Liver (tissue), 9 donors: ENCODE data around the gene HIVEP3. TPM values are rescaled to one million over a fixed set of nuclear protein-coding genes. Genes with fewer than 3 reads are reported as not detected.
A peak's percentile ranks its signal among the peaks of the same experiment; 100 is the strongest.

Experiments
- DNase-seq: peaks from one replicate; pipeline ENCODE4 v3.0.0-alpha.2; 2017; ENCODE audit warnings: low spot score
- H3K27ac ChIP-seq, 2 donors: one replicate each; pipeline ENCODE4 v1.7.0; 2013; ENCODE audit warnings: inconsistent platforms in 2 of 2, low read length in 2 of 2, control low read depth in 1 of 2, low read depth in 1 of 2, mild to moderate bottlenecking in 1 of 2
- H3K27me3 ChIP-seq, 4 donors: one replicate each; pipeline versions ENCODE4 v1.6.1 to v1.7.0; 2013; ENCODE audit warnings: low read length in 3 of 4, inconsistent platforms in 1 of 4, mild to moderate bottlenecking in 1 of 4, moderate library complexity in 1 of 4; ENCODE audit not compliant: control insufficient read depth in 4 of 4, insufficient read depth in 4 of 4
- H3K36me3 ChIP-seq, 4 donors: one replicate each; pipeline versions ENCODE4 v1.6.1 to v1.7.0; 2013; ENCODE audit warnings: low read length in 3 of 4, mild to moderate bottlenecking in 3 of 4, low read depth in 1 of 4, moderate library complexity in 1 of 4; ENCODE audit not compliant: control insufficient read depth in 4 of 4, insufficient read depth in 3 of 4
- H3K4me1 ChIP-seq, 4 donors: one replicate each; pipeline versions ENCODE4 v1.6.1 to v1.7.0; 2013; ENCODE audit warnings: low read length in 3 of 4, mild to moderate bottlenecking in 3 of 4, moderate library complexity in 1 of 4; ENCODE audit not compliant: control insufficient read depth in 4 of 4, insufficient read depth in 4 of 4
- H3K4me3 ChIP-seq, 3 donors: one replicate each; pipeline versions ENCODE4 v1.6.1 to v1.7.0; 2013; ENCODE audit warnings: low read length in 3 of 3, control low read depth in 1 of 3, low read depth in 1 of 3, mild to moderate bottlenecking in 1 of 3
- H3K9ac ChIP-seq, 2 donors: one replicate each; pipeline ENCODE4 v1.7.0; 2013; ENCODE audit warnings: low read length in 2 of 2, mild to moderate bottlenecking in 2 of 2, moderate library complexity in 2 of 2, control low read depth in 1 of 2, low read depth in 1 of 2
- H3K9me3 ChIP-seq, 4 donors: one replicate each; pipeline versions ENCODE4 v1.6.1 to v1.7.0; 2013; ENCODE audit warnings: low read length in 3 of 4; ENCODE audit not compliant: control insufficient read depth in 4 of 4
- EGR1 ChIP-seq, 2 donors: IDR thresholded peaks; 2 replicates each; pipeline ENCODE4 v1.6.1; 2016 to 2018; ENCODE audit warnings: antibody characterized with exemption in 2 of 2, low read depth in 2 of 2
- FOXA1 ChIP-seq: IDR thresholded peaks from 2 replicates; pipeline ENCODE4 v1.6.1; 2016; ENCODE audit warnings: antibody characterized with exemption
- FOXA2 ChIP-seq: IDR thresholded peaks from 2 replicates; pipeline ENCODE4 v1.6.1; 2016; ENCODE audit warnings: antibody characterized with exemption
- GABPA ChIP-seq, 2 donors: IDR thresholded peaks in 1 of 2; conservative IDR thresholded peaks in 1 of 2; 2 replicates each; pipeline ENCODE4 v1.6.1; 2016; ENCODE audit warnings: antibody characterized with exemption in 2 of 2, mild to moderate bottlenecking in 1 of 2, moderate library complexity in 1 of 2
- HNF4A ChIP-seq, 2 donors: conservative IDR thresholded peaks; 2 replicates each; pipeline ENCODE4 v1.6.1; 2016; ENCODE audit warnings: antibody characterized with exemption in 2 of 2, mild to moderate bottlenecking in 2 of 2
- HNF4G ChIP-seq: IDR thresholded peaks from 2 replicates; pipeline ENCODE4 v1.6.1; 2016; ENCODE audit warnings: antibody characterized with exemption
- JUND ChIP-seq, 2 donors: IDR thresholded peaks; 2 replicates each; pipeline ENCODE4 v1.6.1; 2016; ENCODE audit warnings: antibody characterized with exemption in 2 of 2
- NR2F2 ChIP-seq: IDR thresholded peaks from 2 replicates; pipeline ENCODE4 v1.6.1; 2016; ENCODE audit warnings: antibody characterized with exemption
- RAD21 ChIP-seq, 2 donors: IDR thresholded peaks; 2 replicates each; pipeline ENCODE4 v1.6.1; 2016; ENCODE audit warnings: antibody characterized with exemption in 2 of 2, mild to moderate bottlenecking in 2 of 2
- RXRA ChIP-seq, 2 donors: IDR thresholded peaks; 2 replicates each; pipeline ENCODE4 v1.6.1; 2017 to 2018; ENCODE audit warnings: antibody characterized with exemption in 2 of 2, mild to moderate bottlenecking in 1 of 2
- SP1 ChIP-seq: IDR thresholded peaks from 2 replicates; pipeline ENCODE4 v1.6.1; 2018; ENCODE audit warnings: antibody characterized with exemption, mild to moderate bottlenecking
- TAF1 ChIP-seq: conservative IDR thresholded peaks from 2 replicates; pipeline ENCODE4 v1.6.1; 2016; ENCODE audit warnings: antibody characterized with exemption, mild to moderate bottlenecking
- YY1 ChIP-seq: IDR thresholded peaks from 2 replicates; pipeline ENCODE4 v1.6.1; 2016; ENCODE audit warnings: antibody characterized with exemption, mild to moderate bottlenecking
- WGBS: extraction: QIAGEN DNeasy Blood & Tissue Kit; methylation state at CpG from one replicate; pipeline ENCODE4 v1.1.7; 2013; 5-methylcytosine and 5-hydroxymethylcytosine counted together
- polyA plus RNA-seq, 2 donors: library from polyadenylated mRNA; stranded (reverse) in 1 of 2; unstranded in 1 of 2; fragments of 200-250 nt in 1 of 2; fragments of >200 nt in 1 of 2; fragmentation: Nextera tagmentation in 1 of 2; extraction: Ambion mirVana in 1 of 2; gene quantifications; one replicate each; pipeline versions ENCODE4 v1.2.1 to v1.2.3, GENCODE V29; 2013 to 2015
- total RNA-seq, 2 donors: library from RNA; depleted of rRNA; stranded (reverse); fragments of >200 nt; gene quantifications; one replicate each; pipeline ENCODE4 v1.2.3, GENCODE V29; 2014
- TF ChIP-seq, protein P1 (sequence below): IDR thresholded peaks from 2 replicates; pipeline ENCODE4 v1.6.1; 2016; ENCODE audit warnings: antibody characterized with exemption
- TF ChIP-seq, protein P2 (sequence below): IDR thresholded peaks from 2 replicates; pipeline ENCODE4 v1.6.1; 2016; ENCODE audit warnings: antibody characterized with exemption, mild to moderate bottlenecking
- TF ChIP-seq, protein P3 (sequence below): IDR thresholded peaks from 2 replicates; pipeline ENCODE4 v1.6.1; 2016; ENCODE audit warnings: antibody characterized with exemption
- TF ChIP-seq, protein P4 (sequence below): fragments of 150-350 bp; IDR thresholded peaks from 2 replicates; pipeline ENCODE4 v1.5.1; 2017; ENCODE audit warnings: improper control_type of control experiment, low read depth, low read length; ENCODE audit not compliant: missing input control
- TF ChIP-seq, protein P5 (sequence below): IDR thresholded peaks from 2 replicates; pipeline ENCODE4 v1.6.1; 2016; ENCODE audit warnings: antibody characterized with exemption
- donor health status: healthy.
- donor health status: healthy.
- donor health status: healthy.
- donor health status: healthy.
- donor health status: healthy.

The HIVEP3 gene
- total and polyA plus RNA-seq, 4 donors: 0.93 to 1.6 (median 1.4) TPM

DNA sequence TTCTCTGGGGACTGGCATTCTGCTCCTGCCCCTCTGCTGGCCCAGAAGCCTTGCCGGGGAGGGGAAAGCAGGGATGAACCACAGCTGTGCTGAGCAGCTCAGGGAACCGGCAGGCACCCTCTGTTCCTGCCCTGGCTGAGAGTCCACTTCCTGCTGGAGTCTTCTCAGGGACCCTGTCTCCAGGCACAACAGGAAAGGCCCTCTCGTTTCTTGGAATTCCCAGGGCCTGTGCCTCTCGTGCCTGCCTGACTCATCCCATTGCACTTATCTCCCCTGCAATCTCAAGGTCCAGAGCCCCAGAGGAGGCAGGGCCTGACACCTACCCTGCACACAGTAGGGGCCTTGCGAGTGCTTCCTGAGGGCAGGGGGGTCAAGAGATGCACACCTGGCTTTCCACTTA is 433.1 kb downstream of the HIVEP3 start:
- Histone ChIP-seq H3K4me1 (peaks cover 0 to 24% (median 16%) of the 10 kb centered on the region in 4 donors), H3K4me3 (no peak overlapping the region), H3K27ac (no peak overlapping the region), H3K9me3 (no peaks in the 10 kb centered on the region), H3K36me3 (no peaks in the 10 kb centered on the region), H3K27me3 (no peaks in the 10 kb centered on the region), H3K9ac (no peak overlapping the region)
- no peak for DNase-seq
- 64% methylated on average over 5 of the region's 5 CpGs for WGBS
- TF ChIP-seq, protein P1, sequence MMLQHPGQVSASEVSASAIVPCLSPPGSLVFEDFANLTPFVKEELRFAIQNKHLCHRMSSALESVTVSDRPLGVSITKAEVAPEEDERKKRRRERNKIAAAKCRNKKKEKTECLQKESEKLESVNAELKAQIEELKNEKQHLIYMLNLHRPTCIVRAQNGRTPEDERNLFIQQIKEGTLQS: no peak
- TF ChIP-seq, protein P2, sequence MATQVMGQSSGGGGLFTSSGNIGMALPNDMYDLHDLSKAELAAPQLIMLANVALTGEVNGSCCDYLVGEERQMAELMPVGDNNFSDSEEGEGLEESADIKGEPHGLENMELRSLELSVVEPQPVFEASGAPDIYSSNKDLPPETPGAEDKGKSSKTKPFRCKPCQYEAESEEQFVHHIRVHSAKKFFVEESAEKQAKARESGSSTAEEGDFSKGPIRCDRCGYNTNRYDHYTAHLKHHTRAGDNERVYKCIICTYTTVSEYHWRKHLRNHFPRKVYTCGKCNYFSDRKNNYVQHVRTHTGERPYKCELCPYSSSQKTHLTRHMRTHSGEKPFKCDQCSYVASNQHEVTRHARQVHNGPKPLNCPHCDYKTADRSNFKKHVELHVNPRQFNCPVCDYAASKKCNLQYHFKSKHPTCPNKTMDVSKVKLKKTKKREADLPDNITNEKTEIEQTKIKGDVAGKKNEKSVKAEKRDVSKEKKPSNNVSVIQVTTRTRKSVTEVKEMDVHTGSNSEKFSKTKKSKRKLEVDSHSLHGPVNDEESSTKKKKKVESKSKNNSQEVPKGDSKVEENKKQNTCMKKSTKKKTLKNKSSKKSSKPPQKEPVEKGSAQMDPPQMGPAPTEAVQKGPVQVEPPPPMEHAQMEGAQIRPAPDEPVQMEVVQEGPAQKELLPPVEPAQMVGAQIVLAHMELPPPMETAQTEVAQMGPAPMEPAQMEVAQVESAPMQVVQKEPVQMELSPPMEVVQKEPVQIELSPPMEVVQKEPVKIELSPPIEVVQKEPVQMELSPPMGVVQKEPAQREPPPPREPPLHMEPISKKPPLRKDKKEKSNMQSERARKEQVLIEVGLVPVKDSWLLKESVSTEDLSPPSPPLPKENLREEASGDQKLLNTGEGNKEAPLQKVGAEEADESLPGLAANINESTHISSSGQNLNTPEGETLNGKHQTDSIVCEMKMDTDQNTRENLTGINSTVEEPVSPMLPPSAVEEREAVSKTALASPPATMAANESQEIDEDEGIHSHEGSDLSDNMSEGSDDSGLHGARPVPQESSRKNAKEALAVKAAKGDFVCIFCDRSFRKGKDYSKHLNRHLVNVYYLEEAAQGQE: no peak
- TF ChIP-seq RAD21 (IDR thresholded peaks at IDR 0.05) (no peak), TAF1 (no peak), HNF4G (no peak), JUND (IDR thresholded peaks at IDR 0.05) (no peak), SP1 (no peak), FOXA1 (no peak), YY1 (no peak), HNF4A (conservative IDR thresholded peaks at IDR 0.05) (no peak), EGR1 (IDR thresholded peaks at IDR 0.05; ENCODE audit: low read depth in 2 of 2) (no peak), GABPA (IDR thresholded peaks at IDR 0.05 in 1 of 2, conservative IDR thresholded peaks at IDR 0.05 in 1 of 2) (no peak), FOXA2 (no peak), NR2F2 (no peak), RXRA (IDR thresholded peaks at IDR 0.05) (no peak)
- TF ChIP-seq, protein P3, sequence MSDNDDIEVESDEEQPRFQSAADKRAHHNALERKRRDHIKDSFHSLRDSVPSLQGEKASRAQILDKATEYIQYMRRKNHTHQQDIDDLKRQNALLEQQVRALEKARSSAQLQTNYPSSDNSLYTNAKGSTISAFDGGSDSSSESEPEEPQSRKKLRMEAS: no peak
- TF ChIP-seq, protein P4, sequence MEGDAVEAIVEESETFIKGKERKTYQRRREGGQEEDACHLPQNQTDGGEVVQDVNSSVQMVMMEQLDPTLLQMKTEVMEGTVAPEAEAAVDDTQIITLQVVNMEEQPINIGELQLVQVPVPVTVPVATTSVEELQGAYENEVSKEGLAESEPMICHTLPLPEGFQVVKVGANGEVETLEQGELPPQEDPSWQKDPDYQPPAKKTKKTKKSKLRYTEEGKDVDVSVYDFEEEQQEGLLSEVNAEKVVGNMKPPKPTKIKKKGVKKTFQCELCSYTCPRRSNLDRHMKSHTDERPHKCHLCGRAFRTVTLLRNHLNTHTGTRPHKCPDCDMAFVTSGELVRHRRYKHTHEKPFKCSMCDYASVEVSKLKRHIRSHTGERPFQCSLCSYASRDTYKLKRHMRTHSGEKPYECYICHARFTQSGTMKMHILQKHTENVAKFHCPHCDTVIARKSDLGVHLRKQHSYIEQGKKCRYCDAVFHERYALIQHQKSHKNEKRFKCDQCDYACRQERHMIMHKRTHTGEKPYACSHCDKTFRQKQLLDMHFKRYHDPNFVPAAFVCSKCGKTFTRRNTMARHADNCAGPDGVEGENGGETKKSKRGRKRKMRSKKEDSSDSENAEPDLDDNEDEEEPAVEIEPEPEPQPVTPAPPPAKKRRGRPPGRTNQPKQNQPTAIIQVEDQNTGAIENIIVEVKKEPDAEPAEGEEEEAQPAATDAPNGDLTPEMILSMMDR: no peak

DNA sequence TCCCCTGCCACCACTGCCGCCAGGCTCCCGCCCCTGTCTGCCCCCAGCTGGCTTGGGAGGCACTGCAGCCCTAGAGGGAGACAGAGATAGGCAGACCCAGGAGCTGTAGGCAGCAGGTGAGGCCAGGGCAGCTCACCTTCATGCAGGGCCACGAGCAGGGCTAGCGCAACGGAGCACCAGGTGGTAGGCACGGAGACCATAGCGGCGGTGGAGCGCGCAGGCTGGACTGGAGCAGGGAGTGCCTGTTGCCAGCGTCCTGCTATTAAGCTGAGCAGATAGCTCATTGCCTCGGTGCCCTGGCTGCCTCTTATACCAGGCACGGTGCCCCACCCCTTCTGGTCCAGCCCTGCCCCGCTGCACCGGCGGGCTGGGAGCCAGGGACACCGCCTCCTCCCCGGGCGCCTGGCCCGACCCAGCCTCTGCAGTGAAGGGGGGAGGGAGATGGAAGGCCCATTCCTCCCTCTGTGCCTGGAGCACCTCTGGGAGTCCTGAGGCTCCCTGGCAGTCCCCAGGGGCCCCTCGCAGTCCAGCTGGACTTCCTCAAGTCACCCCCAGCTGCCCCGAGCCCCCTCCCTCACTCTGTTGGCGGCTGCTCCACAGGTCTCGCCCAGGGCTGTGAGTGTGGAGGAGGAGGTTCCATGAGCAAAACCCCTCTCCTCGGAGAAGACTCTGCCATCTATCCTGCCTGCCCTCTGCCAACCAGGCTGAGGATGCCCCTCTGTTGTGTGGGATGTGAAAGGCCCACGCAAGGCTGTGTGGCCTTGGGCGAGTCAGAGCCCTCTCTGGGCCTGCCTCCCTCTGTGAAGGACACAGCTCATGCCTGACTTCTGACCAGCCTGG is 434.1 kb downstream of the HIVEP3 start, which contains the start of gene EDN2:
Gene EDN2, minus strand, starts transcription at position 282 of the 840 bp plus-strand sequence. Its CDS starts 82 bp downstream, at position 200.
- DNase-seq: no peak
- Histone ChIP-seq H3K9me3 (no peaks in the 10 kb centered on the region), H3K27me3 (no peaks in the 10 kb centered on the region), H3K27ac (peak within 1 kb of the TSS in 1 of 2 donors; percentile 14), H3K4me3 (no peak within 1 kb of the TSS), H3K4me1 (peaks cover 0 to 33% (median 24%) of the 10 kb centered on the region in 4 donors), H3K36me3 (no peaks in the 10 kb centered on the region), H3K9ac (no peak within 1 kb of the TSS)
- WGBS: 40% methylated on average over 27 of the region's 27 CpGs
- TF ChIP-seq, protein P5, sequence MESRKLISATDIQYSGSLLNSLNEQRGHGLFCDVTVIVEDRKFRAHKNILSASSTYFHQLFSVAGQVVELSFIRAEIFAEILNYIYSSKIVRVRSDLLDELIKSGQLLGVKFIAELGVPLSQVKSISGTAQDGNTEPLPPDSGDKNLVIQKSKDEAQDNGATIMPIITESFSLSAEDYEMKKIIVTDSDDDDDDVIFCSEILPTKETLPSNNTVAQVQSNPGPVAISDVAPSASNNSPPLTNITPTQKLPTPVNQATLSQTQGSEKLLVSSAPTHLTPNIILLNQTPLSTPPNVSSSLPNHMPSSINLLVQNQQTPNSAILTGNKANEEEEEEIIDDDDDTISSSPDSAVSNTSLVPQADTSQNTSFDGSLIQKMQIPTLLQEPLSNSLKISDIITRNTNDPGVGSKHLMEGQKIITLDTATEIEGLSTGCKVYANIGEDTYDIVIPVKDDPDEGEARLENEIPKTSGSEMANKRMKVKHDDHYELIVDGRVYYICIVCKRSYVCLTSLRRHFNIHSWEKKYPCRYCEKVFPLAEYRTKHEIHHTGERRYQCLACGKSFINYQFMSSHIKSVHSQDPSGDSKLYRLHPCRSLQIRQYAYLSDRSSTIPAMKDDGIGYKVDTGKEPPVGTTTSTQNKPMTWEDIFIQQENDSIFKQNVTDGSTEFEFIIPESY: no peak
- no peak for TF ChIP-seq HNF4G
- no peak for TF ChIP-seq GABPA (IDR thresholded peaks at IDR 0.05 in 1 of 2, conservative IDR thresholded peaks at IDR 0.05 in 1 of 2)
- TF ChIP-seq, protein P3: no peak
- no peak for TF ChIP-seq TAF1
- TF ChIP-seq FOXA1: no peak
- TF ChIP-seq SP1: no peak
- TF ChIP-seq YY1: peak; percentile 28
- TF ChIP-seq NR2F2: no peak
- TF ChIP-seq, protein P4: peak; percentile 47
- peak in 1 of 2 donors; percentile 33 for TF ChIP-seq RAD21 (IDR thresholded peaks at IDR 0.05)
- TF ChIP-seq JUND (IDR thresholded peaks at IDR 0.05): no peak
- TF ChIP-seq EGR1 (IDR thresholded peaks at IDR 0.05; ENCODE audit: low read depth in 2 of 2): no peak
- TF ChIP-seq, protein P1: no peak
- no peak for TF ChIP-seq FOXA2
